HCT116 (cell line): ENCODE measurements around the gene INAFM1. TPM values are rescaled to one million over a fixed set of nuclear protein-coding genes. Genes with fewer than 3 reads are reported as not detected.

Experiments
- ATAC-seq: fragments of 200-7000 bp; cut with Tn5 transposase; 2 replicates; pipeline ENCODE4 v1.9.1; 2020; ENCODE audit warnings: mild to moderate bottlenecking, moderate library complexity
- BruUV-seq: library from RNA; stranded (reverse); fragments of 400-500 nt; replicated peaks from 2 replicates; lab custom pipeline; 2021; lab: Mats Ljungman, UMichigan
- CTCF ChIA-PET: fragments of 300-600 bp; sonication (Branson Sonifier 250); formaldehyde crosslinking; loops from one replicate; lab custom pipeline; 2021; ENCODE audit warnings: antibody characterized with exemption; lab: Charles Lee
- POLR2A ChIA-PET: fragments of 300-600, 350-600 bp; sonication (Branson Sonifier 250); formaldehyde crosslinking; loops from one replicate; lab custom pipeline; 2021; ENCODE audit warnings: antibody characterized with exemption; lab: Charles Lee
- RAD21 ChIA-PET, 2 experiments: fragments of 300-600 bp; sonication (Branson Sonifier 250); formaldehyde crosslinking; loops; one replicate each; lab custom pipeline; 2023; ENCODE audit warnings: low total read pairs in 2 of 2; ENCODE audit not compliant: uncharacterized antibody in 2 of 2, unreplicated experiment in 2 of 2, low non-redundant PET in 1 of 2; lab: Charles Lee
- DNase-seq: peaks from one replicate; pipeline ENCODE4 v3.0.0-alpha.2; 2010; ENCODE audit warnings: low read depth, low spot score
- H2AFZ ChIP-seq: fragments of 200-600 bp; shearing (Covaris generic), sonication (generic); 2 replicates; pipeline ENCODE4 v1.6.1; 2017; ENCODE audit warnings: low read depth, mixed run types, mixed read lengths, antibody characterized with exemption, low read length; ENCODE audit not compliant: poor library complexity, severe bottlenecking
- H3K27ac ChIP-seq: 2 replicates; pipeline ENCODE4 v1.5.1; 2012; ENCODE audit warnings: low read depth, low read length
- H3K27me3 ChIP-seq: fragments of 200-600 bp; sonication (generic); 2 replicates; pipeline ENCODE4 v1.6.1; 2016; ENCODE audit warnings: mixed run types, low read length, mixed read lengths; ENCODE audit not compliant: insufficient read depth
- H3K36me3 ChIP-seq, 2 experiments: fragments of 200-500 bp in 1 of 2; fragments of 200-600 bp in 1 of 2; sonication (Bioruptor generic) in 1 of 2; sonication (generic) in 1 of 2; 2 replicates each; pipeline versions ENCODE4 v1.5.1 to v1.6.1; 2014 to 2016; ENCODE audit warnings: low read length in 2 of 2, inconsistent platforms in 1 of 2, mixed read lengths in 1 of 2, mixed run types in 1 of 2; ENCODE audit not compliant: insufficient read depth in 2 of 2, control insufficient read depth in 1 of 2
- H3K4me1 ChIP-seq, 2 experiments: fragments of 200-600 bp in 1 of 2; sonication (generic) in 1 of 2; 2 replicates each; pipeline versions ENCODE4 v1.5.1 to v1.6.1; 2012 to 2017; ENCODE audit warnings: low read length in 2 of 2, inconsistent platforms in 1 of 2, mild to moderate bottlenecking in 1 of 2, mixed read lengths in 1 of 2, mixed run types in 1 of 2, moderate library complexity in 1 of 2; ENCODE audit not compliant: insufficient read depth in 2 of 2, control insufficient read depth in 1 of 2
- H3K4me2 ChIP-seq: fragments of 200-600 bp; sonication (generic); 2 replicates; pipeline ENCODE4 v1.6.1; 2017; ENCODE audit warnings: mixed run types, low read length, mixed read lengths
- H3K4me3 ChIP-seq, 2 experiments: fragments of 200-600 bp in 1 of 2; sonication (generic) in 1 of 2; replicated peaks in 1 of 2; 2 replicates each; pipeline ENCODE4 v1.5.1; 2011 to 2016; ENCODE audit warnings: low read length in 2 of 2, control low read depth in 1 of 2, low read depth in 1 of 2, mild to moderate bottlenecking in 1 of 2, mixed read lengths in 1 of 2, mixed run types in 1 of 2
- H3K79me2 ChIP-seq: fragments of 200-600 bp; sonication (generic); 2 replicates; pipeline ENCODE4 v1.6.1; 2017; ENCODE audit warnings: mild to moderate bottlenecking, mixed run types, low read length, moderate library complexity, mixed read lengths; ENCODE audit not compliant: insufficient read depth
- H3K9ac ChIP-seq: fragments of 200-600 bp; sonication (generic); 2 replicates; pipeline ENCODE4 v1.6.1; 2016; ENCODE audit warnings: low read length, mixed read lengths
- H3K9me2 ChIP-seq: fragments of 200-600 bp; sonication (generic), shearing (Covaris generic); 2 replicates; pipeline ENCODE4 v1.6.1; 2017; ENCODE audit warnings: mixed run types, mild to moderate bottlenecking, moderate library complexity; ENCODE audit not compliant: insufficient read depth
- H3K9me3 ChIP-seq, 2 experiments: fragments of 200-500 bp in 1 of 2; fragments of 200-600 bp in 1 of 2; sonication (Bioruptor generic) in 1 of 2; sonication (generic) in 1 of 2; 2 replicates each; pipeline ENCODE4 v1.6.1; 2014 to 2017; ENCODE audit warnings: low read length in 2 of 2, mixed read lengths in 2 of 2, inconsistent platforms in 1 of 2, low read depth in 1 of 2, mild to moderate bottlenecking in 1 of 2, mixed run types in 1 of 2, moderate library complexity in 1 of 2; ENCODE audit not compliant: control insufficient read depth in 1 of 2, insufficient read depth in 1 of 2
- H4K20me1 ChIP-seq: fragments of 200-600 bp; sonication (generic), shearing (Covaris generic); 2 replicates; pipeline ENCODE4 v1.6.1; 2017; ENCODE audit warnings: mixed run types, mild to moderate bottlenecking, moderate library complexity; ENCODE audit not compliant: insufficient read depth
- JUND ChIP-seq: IDR thresholded peaks from 2 replicates; pipeline ENCODE4 v1.6.1; 2012
- POLR2AphosphoS5 ChIP-seq: IDR thresholded peaks from 2 replicates; pipeline ENCODE4 v1.6.1; 2011; ENCODE audit warnings: mild to moderate bottlenecking, low read depth, low read length, moderate library complexity
- TCF7L2 ChIP-seq: IDR thresholded peaks from 2 replicates; pipeline ENCODE4 v1.7.0; 2011; ENCODE audit warnings: borderline replicate concordance, inconsistent platforms; ENCODE audit not compliant: insufficient read depth, insufficient read length; ENCODE audit errors: extremely low read depth
- intact Hi-C: fragments of 100-400 bp; cut with micrococcal nuclease; formaldehyde crosslinking; loops from 2 replicates; pipeline ENCODE4 v1.10.0; 2022
- microRNA counts: library from miRNA; unstranded; fragments of <30 nt; microRNA quantifications from one replicate; lab custom pipeline; 2015
- microRNA-seq: library from miRNA; unstranded; fragments of <30 nt; microRNA quantifications from one replicate; pipeline ENCODE4, GENCODE V29; 2016; ENCODE audit warnings: borderline number of aligned reads
- total RNA-seq: library from RNA; stranded (reverse); gene quantifications from one replicate; pipeline ENCODE4 v1.2.1, GENCODE V29; 2021; ENCODE audit not compliant: unreplicated experiment
- TF ChIP-seq, protein P1 (sequence below): IDR thresholded peaks from 2 replicates; pipeline ENCODE4 v1.6.1; 2012

INAFM1 gene
- total RNA-seq, 1 experiment from 2014 or later, result 22.9 TPM

DNA sequence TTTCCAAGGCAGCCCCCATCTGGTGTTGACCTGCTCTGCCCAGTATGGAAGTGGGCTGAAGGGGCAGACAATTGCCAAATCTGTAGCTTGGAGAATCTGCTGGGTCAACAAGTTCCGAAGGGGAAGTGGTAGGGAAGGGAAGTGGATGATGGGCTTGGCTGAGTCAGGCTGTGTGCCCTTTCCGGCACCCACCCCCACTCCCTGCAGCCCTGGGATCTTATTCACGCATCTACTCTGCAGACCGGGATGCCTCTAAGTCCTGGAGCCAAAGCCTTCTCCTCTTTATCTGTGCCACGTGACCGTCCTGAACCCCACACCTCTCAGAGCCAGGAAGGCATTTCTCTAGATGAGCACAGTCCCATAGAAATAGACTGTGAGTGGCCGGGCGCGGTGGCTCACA, 49.8 kb downstream of the INAFM1 start:
- Histone ChIP-seq H2AFZ (no peak overlapping the region), H3K9me3 (no peaks in the 10 kb centered on the region), H4K20me1 (no peaks in the 10 kb centered on the region), H3K4me3 (no peak overlapping the region), H3K9me2 (no peaks in the 10 kb centered on the region), H3K4me2 (no peak overlapping the region), H3K27ac (no peak overlapping the region), H3K27me3 (no peaks in the 10 kb centered on the region), H3K4me1 (no peaks in the 10 kb centered on the region), H3K9ac (no peak overlapping the region), H3K79me2 (no peaks in the 10 kb centered on the region), H3K36me3 (no peaks in the 10 kb centered on the region)
- ChIA-PET RAD21 (no interaction called here), POLR2A (no interaction called here), CTCF (interaction anchor here (0.6 kb wide), 1 partner anchor 19 kb away, joined by 3 read pairs; no protein-coding TSS in a partner anchor)
- ATAC-seq, result no peak
- BruUV-seq, result no TSS peak
- TF ChIP-seq, protein P1, sequence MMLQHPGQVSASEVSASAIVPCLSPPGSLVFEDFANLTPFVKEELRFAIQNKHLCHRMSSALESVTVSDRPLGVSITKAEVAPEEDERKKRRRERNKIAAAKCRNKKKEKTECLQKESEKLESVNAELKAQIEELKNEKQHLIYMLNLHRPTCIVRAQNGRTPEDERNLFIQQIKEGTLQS, result no peak
- TF ChIP-seq TCF7L2 (no peak), JUND (no peak), POLR2AphosphoS5 (no peak)
- DNase-seq, result no peak
- intact Hi-C loops, result no loop called here

MicroRNAs within 50 kb of the gene (microRNA counts, 767-probe panel; counts per million panel counts)
- microRNA hsa-miR-3190-5p (lab: Ali Mortazavi, UCI), result not detected

Small RNA genes lying within 50 kb of the gene (microRNA-seq; reads per million reads assigned to microRNA genes)
- gene MIR3190 (not detected), gene MIR3191 (not detected)

Other genes starting within 250 kb of the INAFM1 start
- 49.4 TPM for gene TMEM160, start 226.3 kb upstream of the INAFM1 start, total RNA-seq
- 45.1 TPM for gene ZC3H4, start 161.1 kb upstream of the INAFM1 start, total RNA-seq
- gene SAE1, start 144.1 kb upstream of the INAFM1 start, total RNA-seq, result 213 TPM
- 45.0 TPM for gene BBC3, start 43.7 kb upstream of the INAFM1 start, total RNA-seq
- gene CCDC9, start 18.4 kb upstream of the INAFM1 start, total RNA-seq, result 40.6 TPM
- gene C5AR1, start 35.0 kb downstream of the INAFM1 start, total RNA-seq, result 6.5 TPM
- gene C5AR2, start 57.3 kb downstream of the INAFM1 start, total RNA-seq, result 0.12 TPM
- gene DHX34, start 74.4 kb downstream of the INAFM1 start, total RNA-seq, result 30.5 TPM
- gene MEIS3, start 144.6 kb downstream of the INAFM1 start, total RNA-seq, result 35.8 TPM
- 0.98 TPM for gene SLC8A2, start 197.0 kb downstream of the INAFM1 start, total RNA-seq
- 23.8 TPM for gene KPTN, start 209.3 kb downstream of the INAFM1 start, total RNA-seq
- 58.8 TPM for gene NAPA, start 240.2 kb downstream of the INAFM1 start, total RNA-seq